Ureter (tissue), 1 donor: Measurements from ENCODE around the gene SOWAHD. TPM values are rescaled to one million over a fixed set of nuclear protein-coding genes. Genes with fewer than 3 reads are reported as not detected.
A peak's percentile ranks its signal among the peaks of the same experiment; 100 is the strongest.
"Not testable (repeated sequence)": the region's sequence is repeated elsewhere in the genome, so short reads cannot be mapped to it uniquely, and the experiment has no call there.

Experiments used
- DNase-seq: peaks from one replicate; pipeline ENCODE4 v3.0.0-alpha.2; 2020; ENCODE audit warnings: low spot score
- total RNA-seq: library from RNA; stranded (reverse); gene quantifications from one replicate; pipeline ENCODE4 v1.2.4, GENCODE V29; 2023
- donor health status: DM: yes; HTN: yes; CAD: no.

The SOWAHD gene
- total RNA-seq = 0.57 TPM

GRCh38 chrX:119757979-119758730, at the start of gene SOWAHD:
TSS of gene SOWAHD (plus strand) at chrX:119758588. CDS start at chrX:119758668, 80 bp downstream.
- no peak for DNase-seq

GRCh38 chrX:119708936-119709335, 49.5 kb upstream of the SOWAHD start:
- no peak for DNase-seq

- no peak for DNase-seq
These were observed 48.8 kb upstream of the SOWAHD start for GRCh38 chrX:119709630-119710029.

GRCh38 chrX:119721487-119721886, 36.9 kb upstream of the SOWAHD start:
- peak; percentile 8 for DNase-seq

- DNase-seq = no peak
These were observed 36.5 kb upstream of the SOWAHD start for GRCh38 chrX:119721926-119722325.

- DNase-seq = no peak
These were observed 31.4 kb upstream of the SOWAHD start for GRCh38 chrX:119726900-119727555.

GRCh38 chrX:119728487-119728886, 29.9 kb upstream of the SOWAHD start:
- no peak for DNase-seq

GRCh38 chrX:119729408-119730201, 28.8 kb upstream of the SOWAHD start:
- peak; percentile 53 for DNase-seq

GRCh38 chrX:119734897-119735339, 23.5 kb upstream of the SOWAHD start:
- peak; percentile 43 for DNase-seq

GRCh38 chrX:119735467-119735866, 22.9 kb upstream of the SOWAHD start:
- no peak for DNase-seq

- DNase-seq = no peak
These were observed 22.1 kb upstream of the SOWAHD start for GRCh38 chrX:119736206-119736764.

GRCh38 chrX:119738742-119739141, 19.6 kb upstream of the SOWAHD start:
- DNase-seq = no peak

GRCh38 chrX:119745283-119745848, 13.0 kb upstream of the SOWAHD start:
- no peak for DNase-seq

- not testable (repeated sequence) for DNase-seq
These were observed 8.3 kb upstream of the SOWAHD start for GRCh38 chrX:119750131-119750530.

GRCh38 chrX:119750751-119751150, 7.6 kb upstream of the SOWAHD start:
- DNase-seq = not testable (repeated sequence)

GRCh38 chrX:119753001-119753400, 5.4 kb upstream of the SOWAHD start:
- no peak for DNase-seq

- no peak for DNase-seq
These were observed 4.6 kb upstream of the SOWAHD start for GRCh38 chrX:119753639-119754257.

- DNase-seq = no peak
These were observed 2.3 kb upstream of the SOWAHD start for GRCh38 chrX:119755981-119756533.

GRCh38 chrX:119756926-119757635, 1.3 kb upstream of the SOWAHD start:
- no peak for DNase-seq

GRCh38 chrX:119757646-119757978, 776 bp upstream of the SOWAHD start:
- no peak for DNase-seq
